PC-9 (cell line): ENCODE data around the gene MAOA. TPM values are rescaled to one million over a fixed set of nuclear protein-coding genes. Genes with fewer than 3 reads are reported as not detected.

Source experiments
- BruUV-seq: library from RNA; stranded (reverse); fragments of 400-500 nt; replicated peaks from 2 replicates; lab custom pipeline; 2021; lab: Mats Ljungman, UMichigan
- CTCF ChIA-PET: fragments of 300-600 bp; sonication (Branson Sonifier 250); formaldehyde crosslinking; loops from one replicate; lab custom pipeline; 2022; ENCODE audit warnings: antibody characterized with exemption; lab: Charles Lee
- POLR2A ChIA-PET: fragments of 300-600 bp; sonication (Branson Sonifier 250); formaldehyde crosslinking; loops from one replicate; lab custom pipeline; 2022; ENCODE audit warnings: antibody characterized with exemption; ENCODE audit not compliant: unreplicated experiment; lab: Charles Lee
- DNase-seq, 2 experiments: peaks; one replicate each; pipeline versions ENCODE4 v3.0.0 to v3.0.0-alpha.2; 2015 to 2022; ENCODE audit warnings: mixed read lengths in 1 of 2
- H2AFZ ChIP-seq: fragments of 200-600 bp; sonication (generic); 2 replicates; pipeline ENCODE4 v1.8.1; 2017; ENCODE audit warnings: antibody characterized with exemption
- H3F3A ChIP-seq: fragments of 200-600 bp; sonication (generic); 2 replicates; pipeline ENCODE4 v1.8.1; 2017; ENCODE audit warnings: antibody characterized with exemption, mild to moderate bottlenecking, low read depth; ENCODE audit not compliant: insufficient read depth
- H3K27ac ChIP-seq: fragments of 200-600 bp; sonication (generic); 2 replicates; pipeline ENCODE4 v1.6.1; 2016; ENCODE audit warnings: mixed run types
- H3K27me3 ChIP-seq: fragments of 200-600 bp; sonication (generic); 2 replicates; pipeline ENCODE4 v1.6.1; 2016; ENCODE audit warnings: low read depth, mixed run types; ENCODE audit not compliant: insufficient read depth
- H3K36me3 ChIP-seq: fragments of 200-600 bp; sonication (generic); 2 replicates; pipeline ENCODE4 v1.6.1; 2016; ENCODE audit warnings: low read depth, mixed run types
- H3K4me1 ChIP-seq: fragments of 200-600 bp; sonication (generic); replicated peaks from 2 replicates; pipeline ENCODE4 v1.6.1; 2016; ENCODE audit warnings: mixed run types; ENCODE audit not compliant: insufficient read depth
- H3K4me2 ChIP-seq: fragments of 200-600 bp; sonication (generic); 2 replicates; pipeline ENCODE4 v1.6.1; 2017; ENCODE audit warnings: mixed run types
- H3K4me3 ChIP-seq: fragments of 200-600 bp; sonication (generic); 2 replicates; pipeline ENCODE4 v1.6.1; 2016; ENCODE audit warnings: mixed run types
- H3K79me2 ChIP-seq: fragments of 200-600 bp; sonication (generic); 2 replicates; pipeline ENCODE4 v1.6.1; 2017; ENCODE audit warnings: low read depth, mixed run types
- H3K9me2 ChIP-seq: fragments of 200-600 bp; sonication (generic); 2 replicates; pipeline ENCODE4 v1.8.1; 2017; ENCODE audit warnings: mild to moderate bottlenecking; ENCODE audit not compliant: insufficient read depth
- H3K9me3 ChIP-seq: fragments of 200-600 bp; sonication (generic); 2 replicates; pipeline ENCODE4 v1.8.1; 2016; ENCODE audit warnings: low read depth; ENCODE audit not compliant: insufficient read depth
- H4K20me1 ChIP-seq: fragments of 200-600 bp; sonication (generic); 2 replicates; pipeline ENCODE4 v1.8.1; 2017; ENCODE audit not compliant: insufficient read depth
- EZH2 ChIP-seq: fragments of 200-600 bp; sonication (generic); IDR thresholded peaks from 2 replicates; pipeline ENCODE4 v1.8.0; 2017; ENCODE audit warnings: antibody characterized with exemption, low read depth
- intact Hi-C: fragments of 100-400 bp; cut with micrococcal nuclease; formaldehyde crosslinking; loops from one replicate; pipeline ENCODE4 v1.10.0; 2022; ENCODE audit not compliant: unreplicated experiment
- total RNA-seq: library from RNA; stranded (reverse); gene quantifications from 2 replicates; pipeline ENCODE4 v1.2.3, GENCODE V29; 2021
- TF ChIP-seq, protein P1 (sequence below): fragments of 200-600 bp; sonication (generic); conservative IDR thresholded peaks from 2 replicates; pipeline ENCODE4 v1.6.1; 2017; ENCODE audit warnings: mixed run types, antibody characterized with exemption, mild to moderate bottlenecking, moderate library complexity

Gene MAOA
- total RNA-seq, 1 experiment from 2014 or later, result 5.0 TPM

DNA sequence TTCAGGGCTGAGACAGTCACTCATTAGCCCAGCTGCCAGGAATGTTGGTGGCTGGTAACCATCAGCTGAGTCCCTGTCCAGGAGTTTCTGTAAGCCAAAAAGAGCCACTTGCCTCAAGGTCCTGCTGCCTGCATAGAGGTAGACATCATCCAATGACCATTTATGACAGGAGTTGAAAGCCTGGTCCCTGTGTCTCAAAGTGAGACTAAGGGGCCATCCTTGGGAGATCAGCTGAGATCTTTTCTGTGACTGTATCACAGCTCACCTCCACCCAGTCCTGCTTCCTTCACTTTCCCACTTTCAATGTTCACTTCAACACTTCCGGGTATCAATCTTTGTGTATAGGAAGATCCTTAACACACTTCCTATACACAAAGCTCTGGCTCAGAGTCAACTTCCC, 28.4 kb upstream of the MAOA start:
- no peaks in the 10 kb centered on the region for H3F3A ChIP-seq
- no peaks in the 10 kb centered on the region for H3K9me3 ChIP-seq
- TF ChIP-seq, protein P1, sequence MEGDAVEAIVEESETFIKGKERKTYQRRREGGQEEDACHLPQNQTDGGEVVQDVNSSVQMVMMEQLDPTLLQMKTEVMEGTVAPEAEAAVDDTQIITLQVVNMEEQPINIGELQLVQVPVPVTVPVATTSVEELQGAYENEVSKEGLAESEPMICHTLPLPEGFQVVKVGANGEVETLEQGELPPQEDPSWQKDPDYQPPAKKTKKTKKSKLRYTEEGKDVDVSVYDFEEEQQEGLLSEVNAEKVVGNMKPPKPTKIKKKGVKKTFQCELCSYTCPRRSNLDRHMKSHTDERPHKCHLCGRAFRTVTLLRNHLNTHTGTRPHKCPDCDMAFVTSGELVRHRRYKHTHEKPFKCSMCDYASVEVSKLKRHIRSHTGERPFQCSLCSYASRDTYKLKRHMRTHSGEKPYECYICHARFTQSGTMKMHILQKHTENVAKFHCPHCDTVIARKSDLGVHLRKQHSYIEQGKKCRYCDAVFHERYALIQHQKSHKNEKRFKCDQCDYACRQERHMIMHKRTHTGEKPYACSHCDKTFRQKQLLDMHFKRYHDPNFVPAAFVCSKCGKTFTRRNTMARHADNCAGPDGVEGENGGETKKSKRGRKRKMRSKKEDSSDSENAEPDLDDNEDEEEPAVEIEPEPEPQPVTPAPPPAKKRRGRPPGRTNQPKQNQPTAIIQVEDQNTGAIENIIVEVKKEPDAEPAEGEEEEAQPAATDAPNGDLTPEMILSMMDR, result no peak
- TF ChIP-seq EZH2, result no peak
- no peak overlapping the region for H3K27ac ChIP-seq
- H4K20me1 ChIP-seq, result no peaks in the 10 kb centered on the region
- CTCF ChIA-PET, result no interaction called here
- no peaks in the 10 kb centered on the region for H3K79me2 ChIP-seq
- no peak overlapping the region for H2AFZ ChIP-seq
- intact Hi-C loops, result no loop called here
- H3K27me3 ChIP-seq, result no peaks in the 10 kb centered on the region
- POLR2A ChIA-PET, result no interaction called here
- no peaks in the 10 kb centered on the region for H3K36me3 ChIP-seq
- no TSS peak for BruUV-seq
- no peak for DNase-seq
- no peaks in the 10 kb centered on the region for H3K4me1 ChIP-seq
- no peak overlapping the region for H3K4me2 ChIP-seq
- H3K4me3 ChIP-seq, result no peak overlapping the region
- H3K9me2 ChIP-seq, result no peaks in the 10 kb centered on the region

DNA sequence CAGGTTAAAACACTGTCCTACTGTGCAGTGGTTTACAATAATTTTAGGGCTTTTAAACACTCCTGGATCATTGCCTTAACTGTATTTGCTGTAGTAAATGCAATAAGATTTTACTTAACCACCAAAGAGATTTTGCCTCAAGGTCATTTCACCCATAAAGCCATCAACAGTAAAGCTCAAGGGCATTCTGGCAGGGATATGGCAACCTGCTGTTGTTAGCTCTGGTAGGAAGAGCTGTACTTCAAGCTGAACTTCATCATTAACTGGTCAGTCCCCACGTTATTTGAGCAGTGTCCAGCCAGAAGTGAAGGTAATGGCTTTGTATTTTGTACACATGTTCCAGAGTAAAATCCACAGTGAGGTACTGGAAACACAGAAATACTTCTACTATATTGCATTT, 26.9 kb upstream of the MAOA start:
- Histone ChIP-seq H3K9me2 (no peaks in the 10 kb centered on the region), H3F3A (no peaks in the 10 kb centered on the region), H3K79me2 (no peaks in the 10 kb centered on the region), H3K4me3 (no peak overlapping the region), H2AFZ (no peak overlapping the region), H3K27me3 (no peaks in the 10 kb centered on the region), H4K20me1 (no peaks in the 10 kb centered on the region), H3K27ac (no peak overlapping the region), H3K9me3 (no peaks in the 10 kb centered on the region), H3K4me1 (no peaks in the 10 kb centered on the region), H3K4me2 (no peak overlapping the region), H3K36me3 (no peaks in the 10 kb centered on the region)
- DNase-seq, result no peak
- intact Hi-C loops, result no loop called here
- ChIA-PET CTCF (no interaction called here), POLR2A (no interaction called here)
- BruUV-seq, result no TSS peak
- TF ChIP-seq, protein P1, result no peak

DNA sequence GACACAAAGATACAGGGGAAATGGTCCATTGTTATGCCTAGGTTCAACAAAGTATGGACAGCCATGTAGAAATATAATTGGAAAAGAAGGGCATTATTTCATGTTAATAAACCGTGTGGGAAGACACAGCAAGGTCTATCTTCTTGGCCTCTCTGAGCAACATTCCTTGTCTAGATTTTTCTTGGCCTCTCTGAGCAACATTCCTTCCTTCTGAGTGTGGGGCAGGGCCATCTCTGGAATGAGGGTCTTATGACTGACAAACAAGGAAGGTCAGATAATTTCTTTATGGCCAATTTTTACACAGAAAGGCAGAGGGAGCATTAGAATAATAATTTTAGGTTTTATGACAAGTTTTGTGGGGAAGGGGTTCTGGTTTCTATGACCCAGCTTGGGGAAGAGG, 24.3 kb upstream of the MAOA start:
- no TSS peak for BruUV-seq
- Histone ChIP-seq H3K79me2 (no peaks in the 10 kb centered on the region), H2AFZ (no peak overlapping the region), H3K27ac (no peak overlapping the region), H3K9me2 (no peaks in the 10 kb centered on the region), H3K4me2 (no peak overlapping the region), H3K4me1 (no peaks in the 10 kb centered on the region), H3K4me3 (no peak overlapping the region), H3F3A (no peaks in the 10 kb centered on the region), H3K9me3 (no peaks in the 10 kb centered on the region), H4K20me1 (no peaks in the 10 kb centered on the region), H3K36me3 (no peaks in the 10 kb centered on the region), H3K27me3 (no peaks in the 10 kb centered on the region)
- no peak for TF ChIP-seq EZH2
- TF ChIP-seq, protein P1, result no peak
- POLR2A ChIA-PET, result no interaction called here
- DNase-seq, result no peak
- CTCF ChIA-PET, result no interaction called here
- intact Hi-C loops, result no loop called here
